HG03139 (cell line): Measurements from ENCODE around the gene POTEM.
"Not testable (repeated sequence)": the region's sequence is repeated elsewhere in the genome, so short reads cannot be mapped to it uniquely, and the experiment has no call there.

Experiments
- ATAC-seq: cut with Tn5 transposase; IDR thresholded peaks from one replicate; pipeline ENCODE4 v1.9.1; 2021; ENCODE audit not compliant: unreplicated experiment

POTEM gene

GRCh38 chr14:19036811-19037382, 69.7 kb downstream of the POTEM start:
- ATAC-seq, result not testable (repeated sequence)

- ATAC-seq, result not testable (repeated sequence)
Observed at GRCh38 chr14:19038060-19038664, 70.9 kb downstream of the POTEM start.

GRCh38 chr14:19038785-19039184, 71.6 kb downstream of the POTEM start:
- not testable (repeated sequence) for ATAC-seq

- not testable (repeated sequence) for ATAC-seq
Observed at GRCh38 chr14:19043384-19043783, 76.2 kb downstream of the POTEM start.
